Stimulated activated CD8-positive, alpha-beta memory T cell treated with anti-CD3 and anti-CD28 coated beads, Interleukin-7, amount 100 ng/mL, for 1 hour (primary cell): Measurements from ENCODE around the gene TAX1BP3.

Experiments
- DNase-seq, 2 donors: peaks; one replicate each; pipeline ENCODE4 v3.0.0-alpha.2; 2020; ENCODE audit warnings: low read depth in 2 of 2

The TAX1BP3 gene

GRCh38 chr17:3657874-3658783, 10.2 kb downstream of the TAX1BP3 start:
- no peak for DNase-seq

GRCh38 chr17:3657588-3657869, 10.8 kb downstream of the TAX1BP3 start:
- no peak for DNase-seq

GRCh38 chr17:3656755-3657587, 11.4 kb downstream of the TAX1BP3 start:
- DNase-seq: no peak

- DNase-seq: no peak
Observed at GRCh38 chr17:3656353-3656752, 12.0 kb downstream of the TAX1BP3 start.

GRCh38 chr17:3655766-3656165, 12.6 kb downstream of the TAX1BP3 start:
- no peak for DNase-seq

GRCh38 chr17:3647769-3648555, 20.4 kb downstream of the TAX1BP3 start:
- no peak for DNase-seq

- no peak for DNase-seq
Observed at GRCh38 chr17:3647251-3647650, 21.1 kb downstream of the TAX1BP3 start.

GRCh38 chr17:3645310-3645709, 23.1 kb downstream of the TAX1BP3 start:
- no peak for DNase-seq

- DNase-seq: no peak
Observed at GRCh38 chr17:3643889-3644349, 24.5 kb downstream of the TAX1BP3 start.

GRCh38 chr17:3641717-3642486, 26.5 kb downstream of the TAX1BP3 start:
- DNase-seq: no peak

- no peak for DNase-seq
Observed at GRCh38 chr17:3641014-3641413, 27.4 kb downstream of the TAX1BP3 start.

GRCh38 chr17:3639981-3640596, 28.3 kb downstream of the TAX1BP3 start:
- DNase-seq: no peak

- no peak for DNase-seq
Observed at GRCh38 chr17:3636908-3637373, 31.4 kb downstream of the TAX1BP3 start.

GRCh38 chr17:3636154-3636907, 32.0 kb downstream of the TAX1BP3 start, which contains the start of the genes CTNS and SHPK:
TSS of gene CTNS (plus strand) at chr17:3636760. CDS start at chr17:3640207, 3,447 bp downstream.
TSS of gene SHPK (minus strand) at chr17:3636250. CDS start at chr17:3636219, 31 bp downstream.
- DNase-seq: peak; percentile 85 to 88

GRCh38 chr17:3635474-3636153, 32.8 kb downstream of the TAX1BP3 start:
- no peak for DNase-seq

GRCh38 chr17:3632287-3632686, 36.1 kb downstream of the TAX1BP3 start:
- no peak for DNase-seq

- DNase-seq: no peak
Observed at GRCh38 chr17:3630781-3631180, 37.6 kb downstream of the TAX1BP3 start.

- DNase-seq: no peak
Observed at GRCh38 chr17:3627769-3628167, 40.6 kb downstream of the TAX1BP3 start.
